Stomach (tissue), 9 donors: ENCODE measurements around the gene NLGN1. TPM values are rescaled to one million over a fixed set of nuclear protein-coding genes. Genes with fewer than 3 reads are reported as not detected.

ENCODE experiments used
- DNase-seq, 2 donors: peaks; one replicate each; pipeline versions ENCODE4 v3.0.0 to v3.0.0-alpha.2; 2013 to 2019
- H3K27ac ChIP-seq, 5 donors: fragments of 200-600 bp in 4 of 5; sonication (generic) in 4 of 5; one replicate each; pipeline ENCODE4 v1.5.1; 2013 to 2019; ENCODE audit warnings: mild to moderate bottlenecking in 1 of 5, moderate library complexity in 1 of 5
- H3K27me3 ChIP-seq, 3 donors: fragments of 200-600 bp; sonication (generic); one replicate each; pipeline ENCODE4 v1.5.1; 2017 to 2019; ENCODE audit warnings: mixed run types in 1 of 3
- H3K36me3 ChIP-seq, 4 donors: fragments of 200-600 bp; sonication (generic); 1 replicate in 3 of 4; 2 replicates in 1 of 4; pipeline ENCODE4 v1.5.1; 2016 to 2019
- H3K4me1 ChIP-seq, 4 donors: fragments of 200-600 bp; sonication (generic); one replicate each; pipeline ENCODE4 v1.5.1; 2016 to 2019
- H3K4me3 ChIP-seq, 4 donors: fragments of 200-600 bp; sonication (generic) in 3 of 4; one replicate each; pipeline ENCODE4 v1.5.1; 2016 to 2019; ENCODE audit warnings: mild to moderate bottlenecking in 1 of 4
- H3K9me3 ChIP-seq, 4 donors: fragments of 200-600 bp; sonication (generic); one replicate each; pipeline ENCODE4 v1.5.1; 2016 to 2019
- CTCF ChIP-seq, 7 experiments: fragments of 450-650 bp in 4 of 7; fragments of 200-600 bp in 3 of 7; sonication (generic) in 3 of 7; IDR thresholded peaks; one replicate each; pipeline ENCODE4 v1.5.1; 2016 to 2019; ENCODE audit warnings: antibody characterized with exemption in 7 of 7, control low read depth in 2 of 7, mild to moderate bottlenecking in 1 of 7
- EP300 ChIP-seq: sonication (generic); formaldehyde crosslinking; IDR thresholded peaks from one replicate; pipeline ENCODE4 v1.6.1; 2017; ENCODE audit warnings: antibody characterized with exemption
- POLR2A ChIP-seq, 4 donors: fragments of 450-650 bp; IDR thresholded peaks; one replicate each; pipeline ENCODE4 v1.6.1; 2016; ENCODE audit warnings: antibody characterized with exemption in 4 of 4, control low read depth in 2 of 4, mild to moderate bottlenecking in 1 of 4, moderate library complexity in 1 of 4
- POLR2AphosphoS5 ChIP-seq, 3 donors: sonication (generic); formaldehyde crosslinking; IDR thresholded peaks; one replicate each; pipeline ENCODE4 v1.6.1; 2016; ENCODE audit warnings: antibody characterized with exemption in 3 of 3
- WGBS, 5 donors: extraction: QIAGEN DNeasy Blood & Tissue Kit in 3 of 5; methylation state at CpG; one replicate each; pipeline versions ENCODE4 v1.1.5 to v1.1.7; 2013 to 2018; 5-methylcytosine and 5-hydroxymethylcytosine counted together
- intact Hi-C: fragments of 100-400 bp; cut with DNase I; formaldehyde crosslinking; loops from one replicate; pipeline ENCODE4 v1.15.1; 2023; ENCODE audit warnings: low total_unique reads
- polyA plus RNA-seq, 3 donors: library from polyadenylated mRNA; stranded (reverse); fragments of 200-250 nt; gene quantifications; one replicate each; pipeline ENCODE4 v1.2.3, GENCODE V29; 2013
- total RNA-seq, 5 donors: library from RNA; depleted of rRNA; stranded (reverse); fragments of >200 nt; gene quantifications; one replicate each; pipeline versions ENCODE4 v1.1.0 to v1.2.3, GENCODE V29; 2014 to 2016
- donor health status: healthy with polysubstance abuse.
- donor health status: Bipolar disorder and iron deficiency.
- donor health status: healthy.

NLGN1 gene
- total and polyA plus RNA-seq, 8 donors: 0.15 to 45.2 (median 4.8) TPM; not detected in 1

GRCh38 chr3:174100744-174101143, 703.2 kb downstream of the NLGN1 start:
- DNase-seq: no peak
- intact Hi-C loops: no loop called here
- H3K27me3 ChIP-seq: no peaks in the 10 kb centered on the region
- no peaks in the 10 kb centered on the region for H3K4me1 ChIP-seq
- H3K4me3 ChIP-seq: no peak overlapping the region
- TF ChIP-seq POLR2A (IDR thresholded peaks at IDR 0.05) (no peak), CTCF (IDR thresholded peaks at IDR 0.05) (no peak), EP300 (no peak), POLR2AphosphoS5 (IDR thresholded peaks at IDR 0.05) (no peak)
- no peaks in the 10 kb centered on the region for H3K36me3 ChIP-seq
- no peaks in the 10 kb centered on the region for H3K9me3 ChIP-seq
- no peak overlapping the region for H3K27ac ChIP-seq
- WGBS, 5 donors: 88 to 97% (median 91%) methylated on average over 2 of the region's 2 CpGs

GRCh38 chr3:174101244-174101643, 703.7 kb downstream of the NLGN1 start:
- 75 to 82% (median 77%) methylated on average over 5 of the region's 5 CpGs for WGBS, 5 donors
- H3K4me3 ChIP-seq: no peak overlapping the region
- TF ChIP-seq EP300: no peak
- intact Hi-C loops: no loop called here
- DNase-seq: peak in 1 of 2 donors; percentile 28
- H3K4me1 ChIP-seq: no peaks in the 10 kb centered on the region
- H3K36me3 ChIP-seq: no peaks in the 10 kb centered on the region
- H3K27ac ChIP-seq: no peak overlapping the region
- H3K9me3 ChIP-seq: no peaks in the 10 kb centered on the region
- no peaks in the 10 kb centered on the region for H3K27me3 ChIP-seq

GRCh38 chr3:174102274-174102673, 704.7 kb downstream of the NLGN1 start:
- Histone ChIP-seq H3K27ac (no peak overlapping the region), H3K36me3 (no peaks in the 10 kb centered on the region), H3K9me3 (no peaks in the 10 kb centered on the region), H3K27me3 (no peaks in the 10 kb centered on the region), H3K4me1 (no peaks in the 10 kb centered on the region), H3K4me3 (no peak overlapping the region)
- no peak for TF ChIP-seq POLR2A (IDR thresholded peaks at IDR 0.05)
- no peak for TF ChIP-seq EP300
- no peak for TF ChIP-seq CTCF (IDR thresholded peaks at IDR 0.05)
- no peak for TF ChIP-seq POLR2AphosphoS5 (IDR thresholded peaks at IDR 0.05)
- WGBS, 5 donors: 83 to 91% (median 86%) methylated on average over 7 of the region's 7 CpGs
- intact Hi-C loops: no loop called here
- DNase-seq: no peak

GRCh38 chr3:174102866-174103265, 705.3 kb downstream of the NLGN1 start:
- Histone ChIP-seq H3K9me3 (no peaks in the 10 kb centered on the region), H3K27me3 (no peaks in the 10 kb centered on the region), H3K4me3 (no peak overlapping the region), H3K36me3 (no peaks in the 10 kb centered on the region), H3K4me1 (no peaks in the 10 kb centered on the region), H3K27ac (no peak overlapping the region)
- intact Hi-C loops: no loop called here
- no peak for TF ChIP-seq POLR2A (IDR thresholded peaks at IDR 0.05)
- no peak for TF ChIP-seq POLR2AphosphoS5 (IDR thresholded peaks at IDR 0.05)
- no peak for TF ChIP-seq CTCF (IDR thresholded peaks at IDR 0.05)
- no peak for TF ChIP-seq EP300
- WGBS, 5 donors: 81 to 89% (median 87%) methylated on average over 3 of the region's 3 CpGs
- DNase-seq: no peak

GRCh38 chr3:174110761-174111160, 713.2 kb downstream of the NLGN1 start:
- Histone ChIP-seq H3K36me3 (no peaks in the 10 kb centered on the region), H3K27ac (no peak overlapping the region), H3K4me1 (no peaks in the 10 kb centered on the region), H3K27me3 (no peaks in the 10 kb centered on the region), H3K9me3 (no peaks in the 10 kb centered on the region), H3K4me3 (no peak overlapping the region)
- DNase-seq: no peak
- 54 to 69% (median 68%) methylated on average over 3 of the region's 3 CpGs for WGBS, 5 donors
- intact Hi-C loops: no loop called here
- no peak for TF ChIP-seq EP300
- TF ChIP-seq CTCF (IDR thresholded peaks at IDR 0.05): no peak
- TF ChIP-seq POLR2A (IDR thresholded peaks at IDR 0.05): no peak
- no peak for TF ChIP-seq POLR2AphosphoS5 (IDR thresholded peaks at IDR 0.05)
